ENCODE measurements around the gene CYREN. TPM values are rescaled to one million over a fixed set of nuclear protein-coding genes. Genes with fewer than 3 reads are reported as not detected.

The CYREN gene
- total and polyA plus RNA-seq, 2 experiments from 2014 or later = 22.7 to 70.6 TPM

DNA sequence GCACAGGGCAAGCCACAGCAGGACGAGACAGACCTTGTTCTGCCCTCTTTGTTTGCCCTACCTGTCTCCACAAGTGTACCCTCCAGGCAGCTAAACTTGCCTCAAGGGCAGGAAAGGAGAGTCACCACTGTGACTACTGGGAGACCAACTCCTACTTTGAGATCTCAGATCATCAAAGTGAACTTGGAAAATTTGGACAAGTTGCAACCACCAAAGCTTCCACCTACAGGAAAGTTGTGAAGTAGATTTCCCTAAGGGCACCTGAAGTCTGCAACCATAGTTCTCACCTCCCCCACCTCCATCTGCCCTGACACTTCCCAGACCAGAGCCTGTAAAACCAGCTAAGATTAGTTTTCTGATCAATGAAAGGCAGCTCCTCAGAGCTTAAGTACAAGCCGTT, 43.3 kb upstream of the CYREN start:
- no peaks in the 10 kb centered on the region for H3F3A ChIP-seq (replicated peaks; ENCODE audit: low read depth)
- 0 out of 2 replicates have a peak overlapping the region, but pooled peaks have one; percentile 24 for H3K27ac Mint-ChIP-seq
- H3K4me3 Mint-ChIP-seq = no peak overlapping the region
- peaks cover 6% of the 10 kb centered on the region for H3K4me1 ChIP-seq (ENCODE audit: insufficient read depth)
- DNase-seq (ENCODE audit: low spot score) (no peak), ATAC-seq (no peak)
- peak overlapping the region; percentile 78; the same call in 1 of the 2 replicates for H2AFZ ChIP-seq
- H3K4me1 Mint-ChIP-seq = peaks cover under 1% of the 10 kb centered on the region; the same call in 2 of the 3 replicates
- no peak for TF ChIP-seq CTCF (conservative IDR thresholded peaks at IDR 0.05; ENCODE audit: low read depth in 2 of 2)
- no peak for TF ChIP-seq STAT1 (IDR thresholded peaks at IDR 0.05; ENCODE audit: unreplicated experiment)
- no peak for TF ChIP-seq EZH2phosphoT487 (IDR thresholded peaks at IDR 0.05; ENCODE audit: unreplicated experiment)
- no peak for TF ChIP-seq NANOG (IDR thresholded peaks at IDR 0.05; ENCODE audit: borderline replicate concordance)
- no peak for TF ChIP-seq POLR2AphosphoS5 (IDR thresholded peaks at IDR 0.05; ENCODE audit: low read depth)
- TF ChIP-seq ETS1 (IDR thresholded peaks at IDR 0.05) = no peak
- no peak for TF ChIP-seq REST (IDR thresholded peaks at IDR 0.05; ENCODE audit: unreplicated experiment)
- TF ChIP-seq JUNB (IDR thresholded peaks at IDR 0.05; ENCODE audit: unreplicated experiment) = no peak
- TF ChIP-seq EZH2 (IDR thresholded peaks at IDR 0.05; ENCODE audit: low read depth, unreplicated experiment) = no peak
- TF ChIP-seq ZNF331 (CRISPR knock-in tag; IDR thresholded peaks at IDR 0.05; ENCODE audit: low read depth) = no peak
- no peak for TF ChIP-seq CREB1 (CRISPR knock-in tag; IDR thresholded peaks at IDR 0.05; ENCODE audit: low read depth)
- no peak for TF ChIP-seq ZNF462 (CRISPR knock-in tag; IDR thresholded peaks at IDR 0.05)
- no peak for TF ChIP-seq ZNF114 (CRISPR knock-in tag; IDR thresholded peaks at IDR 0.05)
- H3K9me3 Mint-ChIP-seq = no peaks in the 10 kb centered on the region
- peaks cover 11% of the 10 kb centered on the region for H3K27me3 ChIP-seq (ENCODE audit: insufficient read depth)
- no peaks in the 10 kb centered on the region for H4K20me1 ChIP-seq (replicated peaks; ENCODE audit: insufficient read depth)
- no peaks in the 10 kb centered on the region for H3K36me3 Mint-ChIP-seq (ENCODE audit: low read depth)
- no peaks in the 10 kb centered on the region for H3K36me3 ChIP-seq (ENCODE audit: insufficient read depth)
- no peak overlapping the region for H3K4me3 ChIP-seq
- H3K27ac ChIP-seq (ENCODE audit: low read depth) = no peak overlapping the region
- H3K27me3 Mint-ChIP-seq (ENCODE audit: insufficient read depth, low read depth, poor library complexity) = peaks cover 14% of the 10 kb centered on the region
- H3K79me2 ChIP-seq (replicated peaks; ENCODE audit: insufficient read depth) = no peaks in the 10 kb centered on the region
- H3K4me2 ChIP-seq = no peak overlapping the region
- 0 out of 2 replicates have a peak, but pooled peaks cover 5% of the 10 kb centered on the region for H3K9me2 ChIP-seq (ENCODE audit: insufficient read depth)
